Measurements from ENCODE around the gene KCNJ15.
A peak's percentile ranks its signal among the peaks of the same experiment; 100 is the strongest.

KCNJ15 gene

DNA sequence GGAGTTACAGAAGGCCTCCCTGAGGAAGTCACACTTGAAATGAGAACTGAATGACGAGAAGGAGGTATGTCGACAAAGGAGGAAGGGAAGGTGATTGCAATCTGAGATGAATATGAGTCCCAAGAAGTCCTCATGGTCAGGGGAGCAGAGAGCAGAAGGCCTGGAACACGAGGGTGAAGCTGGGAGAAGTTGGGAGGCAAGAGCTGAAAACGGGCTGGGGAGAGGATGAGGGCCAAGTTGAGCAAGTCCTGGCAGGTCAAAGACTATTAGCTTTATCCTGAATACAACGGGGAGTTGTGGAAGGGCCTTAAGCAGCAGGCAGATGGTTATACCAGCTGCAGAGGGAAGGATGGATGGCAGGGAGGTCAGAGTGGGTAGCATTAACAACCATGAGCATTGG is 89.5 kb downstream of the KCNJ15 start:
- H3K27me3 Mint-ChIP-seq, result peaks cover 14% of the 10 kb centered on the region

DNA sequence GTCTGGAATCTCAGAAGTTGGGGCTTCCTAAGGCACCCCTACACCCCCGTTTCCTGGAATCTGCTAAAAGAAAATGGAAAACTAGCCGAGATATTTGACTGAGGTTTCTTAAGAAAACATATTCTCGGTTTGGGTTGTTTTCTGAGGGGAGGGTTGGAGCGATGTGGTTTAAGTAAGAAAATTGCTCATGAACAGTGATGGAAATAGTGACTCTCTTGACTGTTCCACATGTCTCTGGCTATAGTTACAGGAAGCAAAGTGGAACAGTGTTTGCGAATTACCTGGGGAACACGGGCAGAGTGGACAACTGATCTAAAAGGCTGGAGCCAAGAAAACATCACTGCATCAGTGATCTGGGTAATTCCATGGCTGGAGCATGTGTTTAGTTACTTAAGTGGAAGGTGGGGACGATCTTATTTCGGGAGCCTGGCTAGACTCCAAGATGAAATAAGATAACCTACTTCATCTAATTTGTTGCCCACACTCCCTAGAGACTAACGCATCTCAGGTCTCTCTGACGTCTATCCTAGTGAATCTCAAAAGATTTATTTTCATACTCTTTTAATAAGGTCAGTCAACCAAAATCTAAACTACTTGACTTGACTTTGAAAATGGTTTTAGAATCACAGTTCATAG is 92.4 kb downstream of the KCNJ15 start:
- intact Hi-C loops (cut with micrococcal nuclease), result no loop called here
- Mint-ChIP-seq H3K27ac (no peak overlapping the region), H3K4me1 (ENCODE audit: low read depth) (peaks cover 29% of the 10 kb centered on the region), H3K9me3 (no peaks in the 10 kb centered on the region), H3K4me3 (no peak overlapping the region), H3K36me3 (ENCODE audit: low read depth) (no peaks in the 10 kb centered on the region), H3K27me3 (peaks cover 11% of the 10 kb centered on the region)

More for the DNA sequence above, 89.5 kb downstream of the KCNJ15 start:
- H3K9me3 Mint-ChIP-seq, result no peaks in the 10 kb centered on the region
- no peak overlapping the region for H3K4me3 Mint-ChIP-seq
- intact Hi-C loops (cut with micrococcal nuclease), result no loop called here
- no peaks in the 10 kb centered on the region for H3K36me3 Mint-ChIP-seq (ENCODE audit: low read depth)
- H3K4me1 Mint-ChIP-seq (ENCODE audit: low read depth), result peaks cover 23% of the 10 kb centered on the region
- H3K27ac Mint-ChIP-seq, result no peak overlapping the region

DNA sequence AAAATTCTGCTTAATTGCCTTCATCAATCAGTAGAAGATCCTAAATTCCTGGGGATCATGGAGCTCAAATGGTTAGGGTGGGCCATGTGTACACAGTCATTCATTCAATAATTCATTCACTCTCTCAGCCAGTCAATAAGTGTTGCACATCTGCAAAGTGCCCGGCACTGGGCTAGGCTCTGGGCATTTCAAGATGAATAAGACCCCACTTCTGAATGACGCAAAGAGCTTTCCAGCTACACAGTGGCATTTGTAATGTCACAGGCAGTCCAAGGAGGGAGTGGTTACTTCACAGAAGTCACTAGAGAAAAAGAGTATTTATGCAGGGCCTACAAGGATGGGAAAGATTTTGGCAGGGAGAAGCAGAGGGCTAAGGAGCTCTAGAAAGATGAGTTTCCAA is 93.2 kb downstream of the KCNJ15 start:
- no peaks in the 10 kb centered on the region for H3K36me3 Mint-ChIP-seq (ENCODE audit: low read depth)
- no peak overlapping the region for H3K27ac Mint-ChIP-seq
- peaks cover 29% of the 10 kb centered on the region for H3K4me1 Mint-ChIP-seq (ENCODE audit: low read depth)
- H3K4me3 Mint-ChIP-seq, result no peak overlapping the region
- peaks cover 15% of the 10 kb centered on the region for H3K27me3 Mint-ChIP-seq
- no peaks in the 10 kb centered on the region for H3K9me3 Mint-ChIP-seq
- intact Hi-C loops (cut with micrococcal nuclease), result no loop called here

DNA sequence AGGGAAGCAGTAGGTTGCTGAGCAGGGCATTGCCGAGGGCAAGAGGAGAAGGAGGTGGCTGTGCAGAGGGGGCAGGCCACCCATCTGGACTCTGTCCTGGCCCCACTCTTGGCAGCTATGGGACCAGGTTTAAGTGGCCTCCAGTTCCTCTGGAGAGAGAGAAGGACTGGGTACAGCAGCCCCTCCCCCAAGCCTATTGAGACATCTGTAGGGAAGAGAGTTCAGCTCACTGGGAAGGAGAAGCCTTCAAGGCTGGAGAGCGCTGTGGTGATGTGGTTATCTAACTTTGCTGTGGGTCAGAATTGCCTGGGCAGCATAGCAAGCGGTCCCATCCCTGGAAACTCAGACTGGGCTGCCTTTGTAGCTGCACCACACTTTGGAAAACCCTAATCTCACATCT is 93.9 kb downstream of the KCNJ15 start:
- no peaks in the 10 kb centered on the region for H3K9me3 Mint-ChIP-seq
- intact Hi-C loops (cut with micrococcal nuclease), result no loop called here
- no peak overlapping the region for H3K4me3 Mint-ChIP-seq
- H3K27me3 Mint-ChIP-seq, result peaks cover 18% of the 10 kb centered on the region
- peaks cover 28% of the 10 kb centered on the region for H3K4me1 Mint-ChIP-seq (ENCODE audit: low read depth)
- no peak overlapping the region for H3K27ac Mint-ChIP-seq
- no peaks in the 10 kb centered on the region for H3K36me3 Mint-ChIP-seq (ENCODE audit: low read depth)

DNA sequence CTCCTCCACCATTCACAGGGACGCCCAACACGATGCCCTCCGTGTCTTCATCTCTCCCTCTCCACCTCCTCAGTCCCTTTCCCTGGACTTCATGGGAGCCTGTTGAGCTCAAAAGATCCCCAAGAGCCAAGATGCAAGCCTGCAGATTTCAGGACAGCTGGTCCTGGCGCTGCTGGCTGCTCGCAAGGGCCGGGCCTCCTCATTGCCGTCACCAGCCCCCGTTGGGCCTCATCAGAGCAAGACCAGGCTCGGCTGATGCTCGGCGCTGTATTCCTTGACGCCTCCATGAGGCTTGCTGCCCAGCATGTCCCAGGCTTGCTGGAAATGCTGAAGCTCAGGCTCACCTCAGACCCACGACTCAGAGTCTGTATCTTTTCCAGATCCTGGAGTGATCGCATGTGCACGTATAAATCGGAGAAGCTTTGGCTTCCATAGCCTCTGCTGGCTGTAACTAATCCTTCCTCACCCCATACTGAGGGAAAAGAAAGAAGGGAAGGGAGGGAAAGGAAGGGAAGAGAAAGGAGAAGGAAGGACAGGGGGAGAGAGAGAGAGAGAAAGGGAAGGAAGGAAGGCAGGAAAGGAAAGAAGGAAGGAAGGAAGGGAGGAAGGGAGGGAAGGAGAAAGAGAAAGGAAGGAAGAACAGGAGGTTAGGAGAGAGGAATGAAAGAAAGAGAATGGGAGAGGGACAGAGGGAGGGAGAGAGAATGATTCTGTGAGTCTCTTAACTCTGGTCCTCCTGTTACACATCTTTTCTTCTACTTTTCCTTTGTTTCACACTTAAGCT is 94.6 kb downstream of the KCNJ15 start:
- no peak overlapping the region for H3K4me3 Mint-ChIP-seq
- peak overlapping the region; percentile 9 for H3K27ac Mint-ChIP-seq
- intact Hi-C loops (cut with micrococcal nuclease), result no loop called here
- H3K36me3 Mint-ChIP-seq (ENCODE audit: low read depth), result no peaks in the 10 kb centered on the region
- H3K9me3 Mint-ChIP-seq, result no peaks in the 10 kb centered on the region
- H3K27me3 Mint-ChIP-seq, result peaks cover 18% of the 10 kb centered on the region
- peaks cover 24% of the 10 kb centered on the region for H3K4me1 Mint-ChIP-seq (ENCODE audit: low read depth)

DNA sequence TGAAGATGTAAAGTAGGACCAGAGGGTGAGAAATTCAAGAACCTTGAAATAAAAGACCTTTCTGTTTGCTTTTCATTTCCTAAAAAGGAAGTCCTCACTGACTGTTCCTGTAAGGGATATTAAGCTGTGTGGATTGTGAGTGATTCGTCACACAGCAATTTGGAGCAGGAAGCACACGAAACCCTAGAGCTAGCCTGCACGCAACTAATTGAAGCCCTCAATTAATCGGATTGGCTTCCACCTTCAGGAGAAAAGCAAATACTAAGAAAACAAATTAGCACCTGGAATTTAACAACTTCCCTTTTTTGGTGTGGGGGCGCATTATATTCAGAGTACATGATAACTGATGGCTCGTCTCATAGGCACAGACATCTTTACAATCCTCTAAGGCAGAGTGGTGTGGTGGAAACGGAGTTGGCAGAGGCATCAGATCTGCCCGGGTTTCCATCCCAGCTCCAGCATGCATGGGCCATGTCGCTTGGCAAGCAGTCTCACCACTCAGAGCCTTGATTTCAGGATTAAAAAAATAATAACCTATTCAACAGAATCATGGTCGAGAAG is 95.2 kb downstream of the KCNJ15 start:
- H3K36me3 Mint-ChIP-seq (ENCODE audit: low read depth), result no peaks in the 10 kb centered on the region
- peaks cover 16% of the 10 kb centered on the region for H3K27me3 Mint-ChIP-seq
- intact Hi-C loops (cut with micrococcal nuclease), result loop anchor here (1.0 kb wide), 2 partner anchors 133 to 182 kb away; no protein-coding TSS in a partner anchor
- H3K4me1 Mint-ChIP-seq (ENCODE audit: low read depth), result peaks cover 25% of the 10 kb centered on the region
- H3K9me3 Mint-ChIP-seq, result no peaks in the 10 kb centered on the region
- peak overlapping the region; percentile 9 for H3K27ac Mint-ChIP-seq
- no peak overlapping the region for H3K4me3 Mint-ChIP-seq

DNA sequence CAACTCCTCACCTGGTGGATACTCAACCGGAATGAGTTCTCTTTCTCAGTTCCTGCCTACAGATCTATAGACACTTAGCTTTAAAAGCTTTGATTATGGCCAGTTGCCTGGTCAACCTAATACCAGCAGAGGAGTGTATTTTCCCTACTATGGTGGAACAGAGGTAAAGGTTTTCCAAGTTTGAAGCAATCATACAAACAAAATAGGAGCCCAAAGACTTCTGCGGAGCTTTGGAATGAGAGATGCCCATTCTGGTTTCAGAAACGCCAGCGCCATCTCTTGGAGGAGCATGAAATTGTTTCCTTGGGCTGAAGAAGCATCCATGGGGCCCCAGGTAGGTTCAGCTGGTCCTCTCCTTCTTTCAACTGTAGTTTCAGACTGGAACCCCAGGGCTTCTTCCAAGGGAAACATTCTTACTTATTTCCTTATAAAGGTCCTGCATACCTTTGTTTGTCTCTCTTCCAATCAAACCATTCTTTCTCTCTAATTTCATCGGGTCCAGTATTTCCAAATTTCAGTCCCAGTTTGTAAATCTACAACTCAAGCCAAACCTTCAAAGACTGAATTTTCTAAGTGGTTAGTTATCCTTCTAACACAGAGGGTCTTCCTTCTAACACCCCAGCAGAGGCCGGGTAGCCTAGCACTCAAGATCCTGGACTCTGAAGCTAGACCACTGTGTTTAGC is 95.9 kb downstream of the KCNJ15 start:
- H3K27ac Mint-ChIP-seq, result no peak overlapping the region
- no peaks in the 10 kb centered on the region for H3K36me3 Mint-ChIP-seq (ENCODE audit: low read depth)
- H3K27me3 Mint-ChIP-seq, result peaks cover 13% of the 10 kb centered on the region
- no peak overlapping the region for H3K4me3 Mint-ChIP-seq
- H3K4me1 Mint-ChIP-seq (ENCODE audit: low read depth), result peaks cover 25% of the 10 kb centered on the region
- no peaks in the 10 kb centered on the region for H3K9me3 Mint-ChIP-seq
- intact Hi-C loops (cut with micrococcal nuclease), result loop anchor here (1.0 kb wide), 2 partner anchors 133 to 182 kb away; no protein-coding TSS in a partner anchor

DNA sequence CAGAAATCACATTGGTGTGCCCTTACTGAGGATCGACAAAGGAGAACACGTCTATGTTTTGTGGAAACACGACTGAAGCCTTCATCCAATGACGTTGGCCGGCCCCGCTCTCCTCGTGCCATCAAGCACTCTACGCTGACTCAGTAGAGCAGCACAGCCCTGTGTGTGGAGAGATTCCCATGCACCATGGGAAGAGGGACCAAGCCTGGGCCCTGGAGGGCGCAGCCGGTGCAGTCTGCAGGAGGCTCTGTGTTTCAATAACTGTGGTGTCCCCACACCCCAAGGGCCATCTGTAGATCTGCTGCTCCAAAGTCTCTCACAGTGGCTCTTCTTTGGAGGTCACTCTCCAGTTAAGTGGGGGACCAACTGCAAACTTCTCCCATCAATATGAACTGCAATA is 97.4 kb downstream of the KCNJ15 start:
- H3K4me1 Mint-ChIP-seq (ENCODE audit: low read depth), result peaks cover 25% of the 10 kb centered on the region
- H3K27ac Mint-ChIP-seq, result no peak overlapping the region
- peaks cover 11% of the 10 kb centered on the region for H3K27me3 Mint-ChIP-seq
- no peaks in the 10 kb centered on the region for H3K9me3 Mint-ChIP-seq
- no peaks in the 10 kb centered on the region for H3K36me3 Mint-ChIP-seq (ENCODE audit: low read depth)
- H3K4me3 Mint-ChIP-seq, result no peak overlapping the region
- intact Hi-C loops (cut with micrococcal nuclease), result no loop called here

DNA sequence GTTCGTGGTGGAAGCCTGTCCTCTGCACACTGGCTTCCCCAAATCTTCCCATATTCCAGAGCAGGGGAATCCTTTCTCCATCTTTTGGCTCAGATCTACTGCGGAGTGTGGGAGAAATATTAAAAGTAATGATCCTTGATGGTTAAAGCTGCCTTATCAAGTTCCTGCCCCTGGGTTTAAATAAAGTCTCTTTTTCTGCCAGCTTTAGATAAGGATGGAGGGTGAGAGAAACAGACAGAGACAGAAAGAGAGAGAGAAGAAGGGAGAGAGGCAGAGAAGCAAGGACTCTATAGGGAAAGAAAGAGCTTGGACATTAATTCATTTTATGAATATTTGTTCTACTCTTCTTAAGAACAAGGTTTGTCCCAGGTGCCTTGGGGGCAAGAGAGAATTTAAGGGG is 98.0 kb downstream of the KCNJ15 start:
- H3K9me3 Mint-ChIP-seq, result no peaks in the 10 kb centered on the region
- no peaks in the 10 kb centered on the region for H3K36me3 Mint-ChIP-seq (ENCODE audit: low read depth)
- intact Hi-C loops (cut with micrococcal nuclease), result loop anchor here (5.0 kb wide), 1 partner anchor 642 kb away; no protein-coding TSS in a partner anchor
- H3K4me3 Mint-ChIP-seq, result no peak overlapping the region
- peaks cover 12% of the 10 kb centered on the region for H3K27me3 Mint-ChIP-seq
- H3K27ac Mint-ChIP-seq, result no peak overlapping the region
- H3K4me1 Mint-ChIP-seq (ENCODE audit: low read depth), result peaks cover 25% of the 10 kb centered on the region

DNA sequence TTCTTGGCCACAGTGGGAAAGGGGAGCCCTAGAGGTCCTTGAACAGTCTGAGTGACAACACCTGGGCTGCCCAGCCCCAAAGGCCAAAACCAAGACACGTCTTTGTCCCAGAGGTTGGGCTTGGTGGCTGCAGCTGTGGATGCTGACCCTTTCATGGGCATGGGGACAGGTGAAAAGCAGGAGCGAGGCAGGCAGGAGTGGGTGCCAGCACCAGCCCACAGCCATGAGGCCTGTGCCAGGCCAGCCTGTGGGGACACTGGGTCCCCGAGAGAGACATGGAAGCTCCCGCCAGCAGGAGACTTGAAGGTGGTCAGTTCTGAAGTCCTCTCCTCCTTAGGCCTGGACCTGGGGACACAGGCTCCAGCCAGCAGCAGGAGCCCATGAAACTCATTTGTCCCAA is 98.6 kb downstream of the KCNJ15 start:
- H3K4me3 Mint-ChIP-seq, result no peak overlapping the region
- H3K27ac Mint-ChIP-seq, result no peak overlapping the region
- H3K9me3 Mint-ChIP-seq, result no peaks in the 10 kb centered on the region
- H3K27me3 Mint-ChIP-seq, result peaks cover 14% of the 10 kb centered on the region
- H3K36me3 Mint-ChIP-seq (ENCODE audit: low read depth), result no peaks in the 10 kb centered on the region
- H3K4me1 Mint-ChIP-seq (ENCODE audit: low read depth), result peaks cover 20% of the 10 kb centered on the region
- intact Hi-C loops (cut with micrococcal nuclease), result loop anchor here (5.0 kb wide), 1 partner anchor 643 kb away; no protein-coding TSS in a partner anchor

DNA sequence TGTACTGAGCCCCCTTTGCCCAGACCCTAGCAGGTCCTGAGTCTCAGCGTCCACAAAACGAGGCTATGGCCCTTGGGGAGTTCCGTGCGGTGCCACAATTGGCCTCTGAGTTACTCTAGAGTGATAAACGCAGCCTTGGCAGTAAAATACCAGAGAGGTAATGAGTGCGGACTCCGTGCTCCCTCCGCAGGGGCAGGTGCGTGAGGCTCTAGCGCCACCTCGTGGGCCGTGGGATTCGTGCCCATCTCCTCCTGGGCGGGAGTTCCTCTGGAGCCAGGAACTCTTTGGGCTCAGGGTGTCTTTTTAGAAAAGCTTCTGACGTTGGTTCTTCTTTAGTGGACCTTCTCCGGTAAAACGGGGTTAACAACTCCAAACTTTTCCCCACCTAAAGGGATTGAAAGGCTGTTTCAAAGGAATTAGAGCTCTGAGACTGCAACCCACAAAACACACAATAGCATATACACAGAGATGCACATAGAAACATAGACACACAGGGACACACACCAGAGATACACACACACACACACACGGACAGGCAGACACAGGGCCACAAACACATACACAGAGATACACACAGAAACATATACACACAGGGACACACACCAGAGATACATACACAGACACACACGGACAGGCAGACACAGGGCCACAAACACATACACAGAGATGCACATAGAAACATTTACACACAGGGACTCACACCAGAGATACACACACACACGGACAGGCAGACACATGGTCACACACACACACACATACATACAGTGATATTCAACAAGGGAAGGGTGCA is 99.4 kb downstream of the KCNJ15 start:
- H3K9me3 Mint-ChIP-seq, result no peaks in the 10 kb centered on the region
- H3K4me1 Mint-ChIP-seq (ENCODE audit: low read depth), result peaks cover 12% of the 10 kb centered on the region
- peaks cover 15% of the 10 kb centered on the region for H3K27me3 Mint-ChIP-seq
- no peak overlapping the region for H3K4me3 Mint-ChIP-seq
- no peaks in the 10 kb centered on the region for H3K36me3 Mint-ChIP-seq (ENCODE audit: low read depth)
- no peak overlapping the region for H3K27ac Mint-ChIP-seq
- intact Hi-C loops (cut with micrococcal nuclease), result loop anchor here (1.0 to 5.0 kb wide), 3 partner anchors 186 to 644 kb away; no protein-coding TSS in a partner anchor

All from dendritic cell treated with granulocyte-macrophage colony-stimulating factor and Interleukin-4, amounts not matched to agents 40 ng/mL and 50 ng/mL, for 4 days (primary cell).